Measurements from ENCODE around the gene PIGW. TPM values are rescaled to one million over a fixed set of nuclear protein-coding genes. Genes with fewer than 3 reads are reported as not detected.
"Not testable (repeated sequence)": the region's sequence is repeated elsewhere in the genome, so short reads cannot be mapped to it uniquely, and the experiment has no call there.

Gene PIGW
- total RNA-seq, 1 experiment from 2014 or later: 21.7 TPM

GRCh38 chr17:36507266-36507665 lies 27.5 kb upstream of the PIGW start (continued):
- TF ChIP-seq MLX (CRISPR knock-in tag; IDR thresholded peaks at IDR 0.05) (no peak), PRRX2 (CRISPR knock-in tag; IDR thresholded peaks at IDR 0.05) (no peak)

- POLR2A ChIA-PET; ATAC-seq; CTCF ChIA-PET; H3K27me3 Mint-ChIP-seq (ENCODE audit: low read depth); H3K27ac Mint-ChIP-seq; H3K4me1 Mint-ChIP-seq; H3K4me3 Mint-ChIP-seq; H3K9me3 Mint-ChIP-seq; DNase-seq (ENCODE audit: low spot score): not testable (repeated sequence)
- H3K36me3 Mint-ChIP-seq: peaks cover 86% of the 10 kb centered on the region
- TF ChIP-seq ZNF121 (CRISPR knock-in tag; IDR thresholded peaks at IDR 0.05) (peak; percentile 95), GTF2I (CRISPR knock-in tag; conservative IDR thresholded peaks at IDR 0.05) (peak; percentile 49; the same call in 1 of the 2 replicates)
Observed at GRCh38 chr17:36508439-36508838, 26.3 kb upstream of the PIGW start.

GRCh38 chr17:36509272-36509985 lies 25.4 kb upstream of the PIGW start:
- peaks cover 86% of the 10 kb centered on the region for H3K36me3 Mint-ChIP-seq
- H3K4me1 Mint-ChIP-seq: no peaks in the 10 kb centered on the region
- ChIA-PET CTCF (no interaction called here), POLR2A (no interaction called here)
- no peak overlapping the region for H3K4me3 Mint-ChIP-seq
- TF ChIP-seq IRF2 (CRISPR knock-in tag; IDR thresholded peaks at IDR 0.05; ENCODE audit: borderline replicate concordance, low read depth) (no peak), NR2C2 (CRISPR knock-in tag; IDR thresholded peaks at IDR 0.05) (no peak)
- no peaks in the 10 kb centered on the region for H3K27me3 Mint-ChIP-seq (ENCODE audit: low read depth)
- no peaks in the 10 kb centered on the region for H3K9me3 Mint-ChIP-seq
- ATAC-seq (no peak), DNase-seq (ENCODE audit: low spot score) (no peak)
- H3K27ac Mint-ChIP-seq: no peak overlapping the region; the same call in 1 of the 2 replicates

GRCh38 chr17:36510636-36511035 lies 24.2 kb upstream of the PIGW start:
- DNase-seq (ENCODE audit: low spot score): no peak
- TF ChIP-seq ATF2 (CRISPR knock-in tag; IDR thresholded peaks at IDR 0.05; ENCODE audit: borderline replicate concordance, low read depth): no peak
- TF ChIP-seq ZNF671 (CRISPR knock-in tag; IDR thresholded peaks at IDR 0.05): no peak
- no peak for TF ChIP-seq ELF4 (CRISPR knock-in tag; IDR thresholded peaks at IDR 0.05; ENCODE audit: low read depth)
- TF ChIP-seq KAT7 (CRISPR knock-in tag; IDR thresholded peaks at IDR 0.05; ENCODE audit: borderline replicate concordance): no peak
- TF ChIP-seq ATF3 (CRISPR knock-in tag; conservative IDR thresholded peaks at IDR 0.05): no peak
- no peak for TF ChIP-seq EMX1 (CRISPR knock-in tag; IDR thresholded peaks at IDR 0.05)
- no peak for TF ChIP-seq STAT6 (CRISPR knock-in tag; conservative IDR thresholded peaks at IDR 0.05; ENCODE audit: low read depth)
- no peak for TF ChIP-seq MLX (CRISPR knock-in tag; IDR thresholded peaks at IDR 0.05)
- no peak for TF ChIP-seq OVOL2 (CRISPR knock-in tag; IDR thresholded peaks at IDR 0.05; ENCODE audit: borderline replicate concordance)
- TF ChIP-seq SMAD4 (CRISPR knock-in tag; IDR thresholded peaks at IDR 0.05): no peak
- no peaks in the 10 kb centered on the region for H3K4me1 Mint-ChIP-seq
- CTCF ChIA-PET: no interaction called here
- no peak for ATAC-seq
- H3K27me3 Mint-ChIP-seq (ENCODE audit: low read depth): no peaks in the 10 kb centered on the region
- POLR2A ChIA-PET: no interaction called here
- H3K4me3 Mint-ChIP-seq: no peak overlapping the region
- peaks cover 87% of the 10 kb centered on the region for H3K36me3 Mint-ChIP-seq
- H3K9me3 Mint-ChIP-seq: no peaks in the 10 kb centered on the region
- peak overlapping the region; percentile 45; the same call in 1 of the 2 replicates for H3K27ac Mint-ChIP-seq

All from WTC11 (cell line).